GM13976 (cell line): ENCODE measurements around the gene TPM4.

Experiments used
- DNase-seq: peaks from one replicate; pipeline ENCODE4 v3.0.0; 2012; ENCODE audit warnings: low spot score
- CTCF ChIP-seq: IDR thresholded peaks from 2 replicates; pipeline ENCODE4 v1.5.1; 2012; ENCODE audit warnings: borderline replicate concordance, mild to moderate bottlenecking; ENCODE audit not compliant: insufficient read depth; ENCODE audit errors: extremely low read depth, missing control alignments, control extremely low read depth
- in situ Hi-C: fragments of 300-500 bp; cut with MboI; formaldehyde crosslinking; loops from one replicate; pipeline ENCODE4 v1.12.0; 2022; ENCODE audit warnings: low sequenced_read_pairs, mixed read lengths, inconsistent platforms; ENCODE audit not compliant: unreplicated experiment

The TPM4 gene

GRCh38 chr19:16104722-16105121, 28.4 kb downstream of the TPM4 start:
- in situ Hi-C loops: no loop called here
- DNase-seq: no peak
- no peak for TF ChIP-seq CTCF

GRCh38 chr19:16106121-16106520, 29.8 kb downstream of the TPM4 start:
- no peak for DNase-seq
- in situ Hi-C loops: no loop called here
- TF ChIP-seq CTCF: no peak

GRCh38 chr19:16111160-16111908, 35.0 kb downstream of the TPM4 start, which contains the start of gene RAB8A:
RAB8A (plus strand) TSS chr19:16111889; CDS start chr19:16111902, 13 bp downstream.
- TF ChIP-seq CTCF: peak; percentile 98
- peak; percentile 98 for DNase-seq
- in situ Hi-C loops: no loop called here

GRCh38 chr19:16111909-16112752, 35.8 kb downstream of the TPM4 start:
- DNase-seq: no peak
- in situ Hi-C loops: no loop called here
- no peak for TF ChIP-seq CTCF

- no peak for TF ChIP-seq CTCF
- in situ Hi-C loops: no loop called here
- DNase-seq: no peak
Observed at GRCh38 chr19:16112778-16113177, 36.5 kb downstream of the TPM4 start.

GRCh38 chr19:16113727-16114126, 37.4 kb downstream of the TPM4 start:
- TF ChIP-seq CTCF: no peak

More at GRCh38 chr19:16113727-16114126, 37.4 kb downstream of the TPM4 start:
- no peak for DNase-seq
- in situ Hi-C loops: no loop called here
